BLaER1 (cell line): Measurements from ENCODE around the gene FRK.
"Not testable (repeated sequence)": the region's sequence is repeated elsewhere in the genome, so short reads cannot be mapped to it uniquely, and the experiment has no call there.

ENCODE experiments used
- H3K27ac ChIP-seq: shearing (Covaris generic); formaldehyde crosslinking; 2 replicates; pipeline ENCODE4 v1.8.1; 2022
- H3K27me3 ChIP-seq: shearing (Covaris generic); formaldehyde crosslinking; 2 replicates; pipeline ENCODE4 v1.8.1; 2022
- H3K36me3 ChIP-seq: shearing (Covaris generic); formaldehyde crosslinking; 2 replicates; pipeline ENCODE4 v1.8.1; 2022
- H3K4me1 ChIP-seq: shearing (Covaris generic); formaldehyde crosslinking; 2 replicates; pipeline ENCODE4 v1.8.1; 2022
- H3K4me2 ChIP-seq: shearing (Covaris generic); formaldehyde crosslinking; 2 replicates; pipeline ENCODE4 v1.8.1; 2022
- H3K4me3 ChIP-seq: shearing (Covaris generic); formaldehyde crosslinking; 2 replicates; pipeline ENCODE4 v1.8.1; 2022
- H3K9ac ChIP-seq: shearing (Covaris generic); formaldehyde crosslinking; 2 replicates; pipeline ENCODE4 v1.8.1; 2022
- H3K9me3 ChIP-seq: shearing (Covaris generic); formaldehyde crosslinking; 2 replicates; pipeline ENCODE4 v1.8.1; 2022
- H4K20me1 ChIP-seq: shearing (Covaris generic); formaldehyde crosslinking; 2 replicates; pipeline ENCODE4 v1.8.1; 2022
- Cebpa-rat ChIP-seq: shearing (Covaris generic); IDR thresholded peaks from 2 replicates; pipeline ENCODE4 v1.8.1; 2022

The FRK gene

DNA sequence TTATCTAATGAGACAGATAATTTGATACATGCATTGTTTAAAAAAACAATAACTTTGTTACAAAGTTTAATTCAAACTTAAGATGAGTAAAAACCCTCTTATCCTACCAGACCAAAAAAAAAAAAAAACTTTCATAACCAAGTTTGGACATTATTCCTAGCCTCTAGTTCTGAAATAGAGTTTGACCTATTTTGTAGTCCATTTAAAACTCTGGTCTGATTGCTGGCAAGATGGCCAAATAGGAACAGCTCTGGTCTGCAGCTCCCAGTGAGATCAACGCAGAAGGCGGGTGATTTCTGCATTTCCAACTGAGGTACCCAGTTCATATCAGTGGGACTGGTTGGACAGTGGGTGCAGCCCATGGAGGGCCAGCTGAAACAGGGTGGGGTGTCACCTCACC, 125.9 kb downstream of the FRK start:
- Histone ChIP-seq H3K4me3 (no peak overlapping the region), H3K4me2 (no peak overlapping the region), H3K9me3 (no peaks in the 10 kb centered on the region), H3K27me3 (no peaks in the 10 kb centered on the region), H3K9ac (no peak overlapping the region), H3K4me1 (no peaks in the 10 kb centered on the region), H3K36me3 (no peaks in the 10 kb centered on the region), H4K20me1 (no peaks in the 10 kb centered on the region), H3K27ac (no peak overlapping the region)
- no peak for TF ChIP-seq Cebpa-rat

DNA sequence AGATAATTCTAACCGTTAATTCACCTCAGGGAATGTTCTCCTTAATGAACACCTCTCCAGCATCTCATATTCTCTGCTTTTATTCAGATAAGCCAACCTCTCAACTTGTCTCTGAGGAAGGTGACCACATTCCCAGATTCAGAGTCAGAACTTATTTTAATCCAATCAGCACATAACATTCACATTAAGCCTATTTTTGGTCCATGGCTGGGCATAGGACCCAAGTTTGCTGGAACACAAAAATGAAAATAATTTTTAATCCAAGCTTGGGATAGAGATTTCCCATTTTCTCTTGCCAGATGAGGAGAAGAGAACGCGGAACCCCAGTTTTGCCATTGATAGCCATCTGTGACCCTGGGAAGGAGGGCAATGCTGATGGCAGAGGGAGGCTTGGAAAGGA, 126.5 kb downstream of the FRK start:
- H3K27me3 ChIP-seq, result no peaks in the 10 kb centered on the region
- H3K4me1 ChIP-seq, result no peaks in the 10 kb centered on the region
- H3K4me2 ChIP-seq, result no peak overlapping the region
- no peak overlapping the region for H3K9ac ChIP-seq
- H3K4me3 ChIP-seq, result no peak overlapping the region
- H3K9me3 ChIP-seq, result no peaks in the 10 kb centered on the region
- no peak for TF ChIP-seq Cebpa-rat
- H3K27ac ChIP-seq, result no peak overlapping the region
- H3K36me3 ChIP-seq, result no peaks in the 10 kb centered on the region
- no peaks in the 10 kb centered on the region for H4K20me1 ChIP-seq

DNA sequence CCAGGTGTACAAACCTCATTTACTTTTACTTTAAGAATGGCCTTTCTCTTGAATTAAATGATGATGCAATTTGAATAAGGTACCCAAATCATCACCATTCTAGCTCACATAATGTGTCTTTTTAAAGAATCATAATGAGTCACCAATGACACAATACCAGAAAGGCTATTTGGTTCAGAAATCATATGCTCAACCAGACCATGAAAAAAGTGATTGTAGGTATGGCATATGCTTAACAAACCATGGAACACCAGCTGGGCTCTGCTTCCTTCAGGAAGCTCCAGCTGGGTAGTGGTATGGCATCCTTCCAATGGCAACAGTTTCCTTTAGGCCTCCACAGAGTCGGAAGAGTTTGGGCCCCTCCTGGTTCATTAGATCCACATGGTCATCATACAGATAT, 128.2 kb downstream of the FRK start:
- TF ChIP-seq Cebpa-rat, result no peak
- no peak overlapping the region for H3K4me2 ChIP-seq
- H3K36me3 ChIP-seq, result no peaks in the 10 kb centered on the region
- H3K4me3 ChIP-seq, result no peak overlapping the region
- no peaks in the 10 kb centered on the region for H4K20me1 ChIP-seq
- H3K9ac ChIP-seq, result no peak overlapping the region
- H3K9me3 ChIP-seq, result peaks cover 9% of the 10 kb centered on the region; the same call in 1 of the 2 replicates
- H3K27me3 ChIP-seq, result no peaks in the 10 kb centered on the region
- no peak overlapping the region for H3K27ac ChIP-seq
- no peaks in the 10 kb centered on the region for H3K4me1 ChIP-seq

DNA sequence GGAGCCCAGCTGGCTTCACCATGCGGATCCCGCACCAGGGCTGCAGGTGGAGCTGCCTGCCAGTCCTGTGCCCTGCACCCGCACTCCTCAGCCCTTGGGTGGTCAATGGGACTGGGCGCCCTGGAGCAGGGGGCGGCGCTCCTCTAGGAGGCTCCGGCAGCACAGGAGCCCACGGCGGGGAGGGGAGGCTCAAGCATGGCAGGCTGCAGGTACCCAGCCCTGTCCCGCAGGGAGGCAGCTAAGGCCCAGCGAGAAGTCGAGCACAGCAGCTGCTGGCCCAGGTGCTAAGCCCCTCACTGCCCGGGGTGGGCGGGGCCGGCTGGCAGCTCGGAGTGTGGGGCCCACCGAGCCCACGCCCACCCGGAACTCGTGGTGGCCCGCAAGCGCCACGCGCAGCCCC, 132.7 kb downstream of the FRK start:
- H3K4me2 ChIP-seq, H3K4me1 ChIP-seq, H3K27me3 ChIP-seq, H3K4me3 ChIP-seq, H3K9ac ChIP-seq, H3K27ac ChIP-seq, H3K36me3 ChIP-seq, H3K9me3 ChIP-seq, H4K20me1 ChIP-seq: not testable (repeated sequence)

DNA sequence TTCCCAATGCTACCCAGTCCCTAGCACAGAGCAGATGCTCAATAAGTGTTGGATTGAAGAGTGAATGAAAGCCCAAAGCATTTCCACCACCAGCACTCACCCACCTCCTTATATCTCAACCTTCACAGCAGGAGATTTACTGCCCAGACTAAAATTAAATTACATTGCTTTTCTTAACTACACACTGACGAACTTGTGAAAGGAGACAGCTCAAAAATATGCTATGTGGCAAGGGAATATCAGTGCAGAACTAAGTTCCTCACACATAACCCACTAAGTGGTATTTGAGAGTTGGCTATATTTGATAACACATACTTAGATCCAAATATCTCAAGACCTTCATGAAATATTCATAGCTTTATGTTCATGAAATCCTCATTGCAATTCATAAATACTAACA, 137.7 kb downstream of the FRK start:
- Histone ChIP-seq H3K9ac (no peak overlapping the region), H3K36me3 (no peaks in the 10 kb centered on the region), H3K27me3 (no peaks in the 10 kb centered on the region), H3K9me3 (peaks cover 3% of the 10 kb centered on the region; the same call in 1 of the 2 replicates), H3K27ac (no peak overlapping the region), H3K4me1 (no peaks in the 10 kb centered on the region), H3K4me2 (no peak overlapping the region), H4K20me1 (no peaks in the 10 kb centered on the region), H3K4me3 (no peak overlapping the region)
- TF ChIP-seq Cebpa-rat, result no peak

DNA sequence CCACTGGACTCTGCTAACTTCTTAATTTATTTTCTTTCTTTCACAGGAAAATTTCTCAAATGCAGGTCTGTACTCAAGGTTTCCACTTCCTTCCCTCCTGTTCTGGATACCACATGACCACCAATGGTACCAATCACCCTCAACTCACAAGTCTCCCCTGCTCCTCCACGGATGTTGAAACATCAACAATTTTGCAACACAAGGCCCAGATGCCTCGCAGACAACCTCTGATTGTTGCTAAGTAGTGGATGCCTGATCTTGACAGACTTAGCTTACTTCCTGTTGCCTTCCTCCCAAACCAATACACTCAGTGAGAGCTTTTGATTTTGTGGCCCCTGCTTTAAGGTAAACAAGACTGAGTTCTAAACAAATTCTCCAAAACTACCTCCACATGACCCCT, 146.6 kb downstream of the FRK start:
- Histone ChIP-seq H3K36me3 (no peaks in the 10 kb centered on the region), H3K9ac (no peak overlapping the region), H3K4me2 (no peak overlapping the region), H4K20me1 (no peaks in the 10 kb centered on the region), H3K27me3 (no peaks in the 10 kb centered on the region), H3K4me3 (no peak overlapping the region), H3K27ac (no peak overlapping the region), H3K9me3 (no peaks in the 10 kb centered on the region), H3K4me1 (no peaks in the 10 kb centered on the region)
- TF ChIP-seq Cebpa-rat, result no peak

DNA sequence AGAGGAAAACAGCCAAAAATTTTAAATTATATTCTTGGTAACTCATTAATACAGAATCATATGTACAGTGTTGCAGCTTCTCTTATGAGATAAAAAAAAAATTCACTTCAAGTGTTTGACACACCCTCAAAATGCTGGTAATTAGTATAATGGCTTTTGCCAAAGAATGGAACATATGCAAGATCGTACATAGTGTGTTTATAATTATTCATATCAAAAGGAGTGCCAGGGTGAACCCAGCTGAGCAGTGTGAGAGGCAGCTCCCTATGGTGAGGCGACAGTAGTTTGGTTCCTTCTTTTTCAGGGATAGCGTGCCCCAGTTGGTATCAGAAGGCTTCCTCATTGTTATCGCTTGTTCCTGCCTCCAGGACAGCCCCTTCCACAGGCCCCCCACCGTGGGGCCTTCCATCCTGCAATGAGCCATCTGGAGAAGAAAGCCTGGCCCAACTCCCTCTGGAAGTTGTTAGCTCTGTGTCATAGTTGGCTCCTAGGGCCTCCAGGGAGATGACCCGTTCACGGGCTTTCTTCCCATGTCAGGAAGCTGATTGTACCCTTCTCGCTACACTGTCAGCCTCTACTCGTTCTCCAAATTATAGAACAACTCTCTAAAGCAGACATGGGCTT, 150.7 kb downstream of the FRK start:
- no peaks in the 10 kb centered on the region for H4K20me1 ChIP-seq
- H3K27me3 ChIP-seq, result no peaks in the 10 kb centered on the region
- H3K9ac ChIP-seq, result no peak overlapping the region
- no peaks in the 10 kb centered on the region for H3K4me1 ChIP-seq
- no peaks in the 10 kb centered on the region for H3K36me3 ChIP-seq
- no peak overlapping the region for H3K4me2 ChIP-seq
- no peaks in the 10 kb centered on the region for H3K9me3 ChIP-seq
- TF ChIP-seq Cebpa-rat, result no peak
- H3K27ac ChIP-seq, result no peak overlapping the region
- H3K4me3 ChIP-seq, result no peak overlapping the region

DNA sequence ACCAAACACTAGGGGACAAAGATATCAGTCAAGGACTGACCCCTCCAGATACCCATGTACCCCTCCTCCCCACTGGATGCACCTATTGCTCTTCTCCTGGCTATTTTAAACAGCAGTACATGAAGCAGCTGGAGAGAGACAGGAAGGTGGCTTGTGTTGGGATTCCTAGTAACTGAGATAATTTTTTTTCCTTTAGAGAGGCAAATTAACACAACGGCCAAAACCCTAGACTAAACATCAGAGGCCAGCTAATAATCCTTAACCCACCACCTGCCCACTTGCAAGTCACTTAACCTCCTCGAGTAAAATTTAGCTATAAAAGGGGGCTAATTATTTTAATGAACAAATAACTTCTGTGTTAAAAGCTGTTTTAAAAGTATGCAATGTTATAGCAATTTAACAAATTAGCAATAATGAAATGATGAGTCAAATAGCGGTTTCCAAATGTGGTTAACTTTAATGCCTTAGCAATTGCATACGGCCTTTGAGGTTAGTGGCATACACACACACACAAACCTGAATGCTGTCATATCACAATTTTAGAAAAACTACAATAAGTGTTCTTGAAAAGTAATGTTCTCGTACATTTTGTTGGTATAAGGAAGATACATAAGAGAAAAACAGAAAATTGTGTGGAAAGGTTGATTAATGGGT, 151.7 kb downstream of the FRK start:
- Histone ChIP-seq H3K4me1 (no peaks in the 10 kb centered on the region), H3K4me3 (no peak overlapping the region), H3K9ac (no peak overlapping the region), H3K9me3 (no peaks in the 10 kb centered on the region), H3K27me3 (no peaks in the 10 kb centered on the region), H3K4me2 (no peak overlapping the region), H4K20me1 (no peaks in the 10 kb centered on the region), H3K27ac (no peak overlapping the region), H3K36me3 (no peaks in the 10 kb centered on the region)
- TF ChIP-seq Cebpa-rat, result no peak

DNA sequence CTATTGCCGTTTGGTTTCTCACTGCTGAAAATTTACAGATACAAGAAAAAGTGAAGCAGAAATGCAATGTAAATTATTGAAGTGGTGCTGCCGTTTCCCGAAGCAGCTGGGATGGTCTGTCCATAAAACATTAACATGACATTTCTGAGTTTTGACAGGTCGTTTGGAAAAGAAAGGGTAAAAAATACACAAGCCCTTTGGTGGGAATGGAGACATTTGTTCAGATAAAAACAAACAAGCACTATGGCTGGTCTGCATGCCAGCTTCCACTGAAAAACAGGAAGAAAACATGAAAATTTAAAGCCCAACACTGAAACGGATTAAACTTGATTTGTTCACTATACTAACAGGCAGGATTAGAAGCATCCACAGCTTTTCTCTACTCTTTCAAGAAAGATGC, 155.2 kb downstream of the FRK start:
- TF ChIP-seq Cebpa-rat, result no peak
- no peaks in the 10 kb centered on the region for H3K4me1 ChIP-seq
- H3K4me2 ChIP-seq, result no peak overlapping the region
- no peak overlapping the region for H3K9ac ChIP-seq
- H3K36me3 ChIP-seq, result no peaks in the 10 kb centered on the region
- H3K27me3 ChIP-seq, result no peaks in the 10 kb centered on the region
- H3K4me3 ChIP-seq, result no peak overlapping the region
- H4K20me1 ChIP-seq, result no peaks in the 10 kb centered on the region
- H3K9me3 ChIP-seq, result no peaks in the 10 kb centered on the region
- no peak overlapping the region for H3K27ac ChIP-seq

DNA sequence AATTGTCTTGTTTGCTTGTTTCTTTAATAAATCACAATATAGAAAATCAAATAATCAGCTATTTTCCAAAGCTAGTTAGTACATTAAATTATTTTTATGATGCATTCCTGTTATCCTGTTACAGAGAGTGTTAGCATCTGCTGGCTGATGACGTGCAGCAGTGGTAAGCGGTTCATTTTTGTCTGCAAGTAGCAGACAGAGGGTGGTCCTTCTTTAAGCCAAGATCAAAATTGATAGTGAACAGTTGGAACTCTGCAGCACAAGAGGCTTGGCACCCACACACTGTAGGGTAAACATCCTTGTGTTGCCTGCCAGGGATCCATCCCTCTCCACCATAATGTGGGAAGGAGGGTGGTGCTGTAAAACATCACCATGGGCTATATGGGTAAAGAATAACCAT, 158.3 kb downstream of the FRK start:
- H4K20me1 ChIP-seq, result no peaks in the 10 kb centered on the region
- no peaks in the 10 kb centered on the region for H3K27me3 ChIP-seq
- H3K36me3 ChIP-seq, result no peaks in the 10 kb centered on the region
- no peak for TF ChIP-seq Cebpa-rat
- H3K9me3 ChIP-seq, result no peaks in the 10 kb centered on the region
- H3K4me3 ChIP-seq, result no peak overlapping the region
- no peak overlapping the region for H3K9ac ChIP-seq
- no peak overlapping the region for H3K27ac ChIP-seq
- H3K4me2 ChIP-seq, result no peak overlapping the region
- H3K4me1 ChIP-seq, result no peaks in the 10 kb centered on the region

DNA sequence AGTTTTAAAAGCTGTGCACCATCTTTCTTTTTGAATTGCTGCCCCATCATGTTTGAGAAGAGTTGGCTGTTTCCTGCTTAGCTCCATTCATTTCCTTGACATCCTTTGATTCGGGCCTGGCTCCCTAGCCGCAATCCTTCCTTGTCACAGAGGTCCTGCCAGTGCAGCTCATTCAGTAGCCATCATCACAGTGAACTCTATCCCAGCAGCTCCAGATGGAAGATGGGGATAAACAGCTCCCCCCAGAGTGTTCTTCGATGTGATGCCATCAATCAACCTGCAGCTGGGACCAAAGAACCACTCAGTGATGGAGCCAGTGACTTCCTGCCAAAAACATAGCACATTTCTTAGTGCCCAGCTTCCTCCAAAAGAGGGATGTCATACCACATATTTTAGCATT, 158.8 kb downstream of the FRK start:
- H3K9me3 ChIP-seq, result no peaks in the 10 kb centered on the region
- H3K36me3 ChIP-seq, result no peaks in the 10 kb centered on the region
- no peak overlapping the region for H3K27ac ChIP-seq
- H3K9ac ChIP-seq, result no peak overlapping the region
- no peaks in the 10 kb centered on the region for H4K20me1 ChIP-seq
- no peaks in the 10 kb centered on the region for H3K27me3 ChIP-seq
- no peak overlapping the region for H3K4me2 ChIP-seq
- no peak overlapping the region for H3K4me3 ChIP-seq
- no peaks in the 10 kb centered on the region for H3K4me1 ChIP-seq
- TF ChIP-seq Cebpa-rat, result no peak
